ENCODE data around the gene LOXHD1.

The LOXHD1 gene

GRCh38 chr18:46625069-46625468 is 32.0 kb downstream of the LOXHD1 start:
- DNase-seq (ENCODE audit: low read depth): no peak

- DNase-seq (ENCODE audit: low read depth): no peak
These were observed 32.9 kb downstream of the LOXHD1 start for GRCh38 chr18:46624127-46624526.

- no peak for DNase-seq (ENCODE audit: low read depth)
These were observed 33.5 kb downstream of the LOXHD1 start for GRCh38 chr18:46623541-46623940.

GRCh38 chr18:46622999-46623398 is 34.0 kb downstream of the LOXHD1 start:
- DNase-seq (ENCODE audit: low read depth): no peak

GRCh38 chr18:46622451-46622850 is 34.6 kb downstream of the LOXHD1 start:
- DNase-seq (ENCODE audit: low read depth): no peak

- DNase-seq (ENCODE audit: low read depth): no peak
These were observed 35.1 kb downstream of the LOXHD1 start for GRCh38 chr18:46621871-46622270.

- DNase-seq (ENCODE audit: low read depth): no peak
These were observed 35.8 kb downstream of the LOXHD1 start for GRCh38 chr18:46621111-46621766.

- no peak for DNase-seq (ENCODE audit: low read depth)
These were observed 37.5 kb downstream of the LOXHD1 start for GRCh38 chr18:46619559-46619958.

- no peak for DNase-seq (ENCODE audit: low read depth)
These were observed 41.3 kb downstream of the LOXHD1 start for GRCh38 chr18:46615720-46616119.

GRCh38 chr18:46609048-46609447 is 48.0 kb downstream of the LOXHD1 start:
- no peak for DNase-seq (ENCODE audit: low read depth)

GRCh38 chr18:46607926-46608325 is 49.1 kb downstream of the LOXHD1 start:
- no peak for DNase-seq (ENCODE audit: low read depth)

- no peak for DNase-seq (ENCODE audit: low read depth)
These were observed 55.7 kb downstream of the LOXHD1 start for GRCh38 chr18:46601141-46601805.

GRCh38 chr18:46596119-46596518 is 60.9 kb downstream of the LOXHD1 start:
- no peak for DNase-seq (ENCODE audit: low read depth)

- no peak for DNase-seq (ENCODE audit: low read depth)
These were observed 65.1 kb downstream of the LOXHD1 start for GRCh38 chr18:46591783-46592391.

GRCh38 chr18:46590103-46590502 is 66.9 kb downstream of the LOXHD1 start:
- DNase-seq (ENCODE audit: low read depth): no peak

GRCh38 chr18:46588971-46589660 is 67.9 kb downstream of the LOXHD1 start:
- DNase-seq (ENCODE audit: low read depth): no peak

GRCh38 chr18:46587600-46587999 is 69.4 kb downstream of the LOXHD1 start:
- no peak for DNase-seq (ENCODE audit: low read depth)

- no peak for DNase-seq (ENCODE audit: low read depth)
These were observed 73.3 kb downstream of the LOXHD1 start for GRCh38 chr18:46583711-46584110.

GRCh38 chr18:46581648-46582047 is 75.4 kb downstream of the LOXHD1 start:
- no peak for DNase-seq (ENCODE audit: low read depth)

GRCh38 chr18:46578987-46579386 is 78.0 kb downstream of the LOXHD1 start:
- no peak for DNase-seq (ENCODE audit: low read depth)

- no peak for DNase-seq (ENCODE audit: low read depth)
These were observed 79.5 kb downstream of the LOXHD1 start for GRCh38 chr18:46577546-46577945.

- DNase-seq (ENCODE audit: low read depth): no peak
These were observed 81.2 kb downstream of the LOXHD1 start for GRCh38 chr18:46575851-46576250.

GRCh38 chr18:46574743-46575115 is 82.3 kb downstream of the LOXHD1 start:
- DNase-seq (ENCODE audit: low read depth): no peak
